BLaER1 (cell line): Measurements from ENCODE around the gene NAGPA.
A peak's percentile ranks its signal among the peaks of the same experiment; 100 is the strongest.

Experiments
- H3K27ac ChIP-seq: shearing (Covaris generic); formaldehyde crosslinking; 2 replicates; pipeline ENCODE4 v1.8.1; 2022
- H3K27me3 ChIP-seq: shearing (Covaris generic); formaldehyde crosslinking; 2 replicates; pipeline ENCODE4 v1.8.1; 2022
- H3K36me3 ChIP-seq: shearing (Covaris generic); formaldehyde crosslinking; 2 replicates; pipeline ENCODE4 v1.8.1; 2022
- H3K4me1 ChIP-seq: shearing (Covaris generic); formaldehyde crosslinking; 2 replicates; pipeline ENCODE4 v1.8.1; 2022
- H3K4me2 ChIP-seq: shearing (Covaris generic); formaldehyde crosslinking; 2 replicates; pipeline ENCODE4 v1.8.1; 2022
- H3K4me3 ChIP-seq: shearing (Covaris generic); formaldehyde crosslinking; 2 replicates; pipeline ENCODE4 v1.8.1; 2022
- H3K9ac ChIP-seq: shearing (Covaris generic); formaldehyde crosslinking; 2 replicates; pipeline ENCODE4 v1.8.1; 2022
- H3K9me3 ChIP-seq: shearing (Covaris generic); formaldehyde crosslinking; 2 replicates; pipeline ENCODE4 v1.8.1; 2022
- H4K20me1 ChIP-seq: shearing (Covaris generic); formaldehyde crosslinking; 2 replicates; pipeline ENCODE4 v1.8.1; 2022
- Cebpa-rat ChIP-seq: shearing (Covaris generic); IDR thresholded peaks from 2 replicates; pipeline ENCODE4 v1.8.1; 2022

The NAGPA gene

DNA sequence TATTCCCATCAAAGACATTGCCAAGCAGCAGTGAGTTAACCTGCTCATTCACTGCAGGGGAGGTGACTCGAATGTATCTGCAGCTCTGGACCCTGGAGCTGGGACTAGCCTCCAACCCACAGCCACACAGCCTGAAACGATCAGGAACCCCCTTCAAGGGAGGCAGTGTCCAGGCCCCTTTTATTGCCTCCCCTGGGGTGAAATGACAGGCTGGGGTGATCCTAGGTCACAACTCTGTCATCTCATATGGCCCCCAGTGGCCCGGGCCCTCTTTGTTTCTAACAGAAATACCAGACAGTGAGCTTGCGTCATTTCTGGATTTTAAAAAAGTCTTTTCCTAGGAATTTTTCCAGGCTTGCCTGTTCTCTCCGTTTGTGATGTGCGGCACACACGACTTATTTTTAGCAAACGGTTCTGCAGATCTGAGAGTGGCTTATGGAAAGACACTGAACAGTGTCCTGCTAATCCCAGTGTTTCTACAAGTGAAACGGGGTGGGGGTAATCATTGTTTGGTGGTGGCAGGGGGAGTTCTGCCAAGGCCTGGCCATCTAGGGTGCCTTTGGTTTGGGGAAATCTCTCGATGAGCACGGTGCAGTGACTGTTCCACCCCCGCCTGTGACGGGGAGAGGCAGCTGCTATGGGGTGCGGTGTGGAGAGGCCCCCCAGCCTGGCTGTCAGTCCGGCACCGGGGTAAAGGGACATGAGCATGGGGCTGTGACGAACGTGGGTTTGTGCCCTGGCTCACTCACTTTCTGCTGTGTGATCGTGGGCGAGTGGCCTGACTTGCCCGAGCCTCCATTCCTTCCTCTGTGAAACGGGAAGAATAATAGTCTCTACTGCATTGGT, 27.2 kb downstream of the NAGPA start:
- H3K9me3 ChIP-seq = no peaks in the 10 kb centered on the region
- no peak overlapping the region for H3K4me3 ChIP-seq

DNA sequence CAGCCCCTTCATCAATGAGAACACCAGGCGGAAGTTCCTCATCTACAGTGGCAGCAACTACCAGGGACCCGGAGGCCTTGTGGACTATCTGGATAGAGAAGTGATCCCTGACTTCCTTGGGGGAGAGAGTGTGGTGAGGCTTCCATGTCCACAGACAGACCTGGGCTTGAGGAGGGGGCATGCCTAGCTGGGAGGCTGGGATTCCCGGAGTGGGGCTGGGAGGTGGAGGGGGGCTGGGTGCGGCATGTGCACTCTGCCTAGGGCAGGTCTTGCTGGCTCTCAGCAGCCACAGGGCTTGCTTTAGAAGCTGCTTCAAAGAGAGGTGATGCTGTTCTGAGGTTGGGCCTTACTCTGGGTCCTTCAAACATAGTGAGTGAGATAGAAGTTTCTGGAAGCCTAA, 27.8 kb downstream of the NAGPA start:
- no peaks in the 10 kb centered on the region for H3K36me3 ChIP-seq
- H3K27me3 ChIP-seq = no peaks in the 10 kb centered on the region
- H3K9ac ChIP-seq = no peak overlapping the region
- no peak overlapping the region for H3K4me2 ChIP-seq
- no peaks in the 10 kb centered on the region for H3K9me3 ChIP-seq
- no peak for TF ChIP-seq Cebpa-rat
- H4K20me1 ChIP-seq = no peaks in the 10 kb centered on the region
- peaks cover 11% of the 10 kb centered on the region for H3K4me1 ChIP-seq
- no peak overlapping the region for H3K4me3 ChIP-seq
- no peak overlapping the region for H3K27ac ChIP-seq

More for the DNA sequence above, 27.2 kb downstream of the NAGPA start:
- no peak overlapping the region for H3K27ac ChIP-seq
- peaks cover 5% of the 10 kb centered on the region for H3K4me1 ChIP-seq
- no peak overlapping the region for H3K4me2 ChIP-seq
- H3K36me3 ChIP-seq = no peaks in the 10 kb centered on the region
- no peak overlapping the region for H3K9ac ChIP-seq
- TF ChIP-seq Cebpa-rat = no peak
- H4K20me1 ChIP-seq = no peaks in the 10 kb centered on the region
- no peaks in the 10 kb centered on the region for H3K27me3 ChIP-seq

DNA sequence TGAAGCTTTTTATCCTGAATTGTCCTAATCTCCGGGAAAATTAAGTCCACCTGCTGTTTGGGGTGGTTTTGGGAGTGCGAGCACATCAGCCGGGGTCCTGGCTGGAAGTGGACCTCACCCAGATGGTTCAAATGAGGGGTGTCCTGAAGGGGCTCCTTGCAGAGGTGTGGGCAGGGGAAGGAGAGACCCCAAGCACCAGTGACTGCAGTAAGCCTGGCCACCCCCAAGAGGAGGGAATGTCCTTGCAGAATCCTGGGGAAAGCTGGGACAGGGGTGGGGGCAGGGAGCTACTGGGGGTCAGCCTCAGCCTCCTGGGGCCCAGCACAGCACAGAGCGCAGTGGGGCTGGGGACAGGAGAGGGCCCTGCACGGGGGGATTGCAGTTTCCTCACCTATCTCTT, 29.4 kb downstream of the NAGPA start:
- H3K9me3 ChIP-seq = no peaks in the 10 kb centered on the region
- no peaks in the 10 kb centered on the region for H4K20me1 ChIP-seq
- H3K4me1 ChIP-seq = peaks cover 15% of the 10 kb centered on the region
- H3K36me3 ChIP-seq = no peaks in the 10 kb centered on the region
- no peaks in the 10 kb centered on the region for H3K27me3 ChIP-seq
- no peak overlapping the region for H3K4me2 ChIP-seq
- H3K9ac ChIP-seq = no peak overlapping the region
- no peak overlapping the region for H3K27ac ChIP-seq
- TF ChIP-seq Cebpa-rat = no peak
- H3K4me3 ChIP-seq = no peak overlapping the region

DNA sequence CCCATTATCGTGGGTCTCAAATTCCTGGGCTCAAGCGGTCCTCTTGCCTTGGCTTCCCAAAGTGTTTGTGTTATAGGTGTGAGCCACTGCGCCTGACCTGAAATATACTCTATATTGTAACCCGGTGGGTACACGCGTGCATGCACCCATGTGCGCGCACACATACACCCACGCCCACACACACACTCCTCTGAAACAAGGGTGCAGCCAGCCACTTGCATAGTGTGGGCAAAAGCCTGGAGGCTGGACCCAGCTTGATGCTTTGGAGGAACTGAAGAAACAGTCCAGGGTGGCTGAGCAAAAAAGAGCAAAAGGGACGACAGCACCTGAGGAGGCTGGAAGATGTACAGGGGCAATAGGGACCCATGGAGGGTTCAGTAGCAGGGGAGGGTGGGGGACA, 29.9 kb downstream of the NAGPA start:
- no peak overlapping the region for H3K9ac ChIP-seq
- H3K4me1 ChIP-seq = peaks cover 15% of the 10 kb centered on the region
- H3K27ac ChIP-seq = no peak overlapping the region
- no peak overlapping the region for H3K4me3 ChIP-seq
- H3K36me3 ChIP-seq = no peaks in the 10 kb centered on the region
- no peak for TF ChIP-seq Cebpa-rat
- H3K27me3 ChIP-seq = no peaks in the 10 kb centered on the region
- no peaks in the 10 kb centered on the region for H4K20me1 ChIP-seq
- no peaks in the 10 kb centered on the region for H3K9me3 ChIP-seq
- no peak overlapping the region for H3K4me2 ChIP-seq

DNA sequence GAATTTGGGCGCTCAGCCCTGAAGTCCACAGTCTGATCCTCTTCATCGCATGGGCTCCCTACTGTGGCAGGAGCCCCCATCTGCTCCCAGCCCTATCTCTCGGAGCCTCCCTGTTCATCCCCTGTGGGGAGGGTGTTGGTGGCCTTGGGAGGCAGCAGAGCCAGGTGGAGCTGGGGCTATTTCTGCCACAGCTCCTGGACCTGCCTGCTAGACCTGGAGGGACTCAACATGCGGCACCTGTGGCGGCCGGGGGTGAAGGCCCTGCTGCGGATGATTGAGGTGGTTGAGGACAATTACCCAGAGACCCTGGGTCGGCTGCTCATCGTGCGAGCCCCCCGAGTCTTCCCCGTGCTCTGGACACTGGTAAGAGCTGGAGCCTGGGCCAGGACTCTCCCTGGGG, 30.5 kb downstream of the NAGPA start:
- no peaks in the 10 kb centered on the region for H3K9me3 ChIP-seq
- no peaks in the 10 kb centered on the region for H4K20me1 ChIP-seq
- TF ChIP-seq Cebpa-rat = no peak
- H3K4me3 ChIP-seq = no peak overlapping the region
- no peak overlapping the region for H3K27ac ChIP-seq
- peaks cover 15% of the 10 kb centered on the region for H3K4me1 ChIP-seq
- H3K27me3 ChIP-seq = no peaks in the 10 kb centered on the region
- H3K4me2 ChIP-seq = no peak overlapping the region
- H3K9ac ChIP-seq = no peak overlapping the region
- no peaks in the 10 kb centered on the region for H3K36me3 ChIP-seq

DNA sequence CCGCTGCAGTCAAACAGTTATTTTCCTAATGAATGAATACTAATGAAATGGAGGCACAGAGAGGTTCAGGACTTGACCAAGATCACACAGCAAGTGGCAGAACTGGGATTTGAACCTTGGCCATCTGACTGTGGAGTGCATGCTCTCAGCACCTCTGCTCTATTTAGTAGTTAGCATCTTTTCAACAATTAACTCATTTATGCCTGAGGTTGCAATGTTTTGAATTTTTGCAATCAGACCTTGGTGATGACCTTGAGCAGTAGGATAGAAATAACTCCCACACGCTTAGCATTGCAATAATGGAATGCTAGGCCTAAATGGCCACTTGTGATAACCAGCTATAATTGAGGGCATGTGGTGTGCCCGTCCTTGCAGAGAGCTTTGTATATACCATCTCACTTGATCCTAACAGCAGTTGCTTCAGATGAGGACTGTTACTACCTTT, 31.0 kb downstream of the NAGPA start:
- H3K9me3 ChIP-seq = no peaks in the 10 kb centered on the region
- no peaks in the 10 kb centered on the region for H3K27me3 ChIP-seq
- H3K9ac ChIP-seq = no peak overlapping the region
- H3K4me2 ChIP-seq = no peak overlapping the region
- H3K27ac ChIP-seq = no peak overlapping the region
- H3K36me3 ChIP-seq = no peaks in the 10 kb centered on the region
- TF ChIP-seq Cebpa-rat = no peak
- peaks cover 15% of the 10 kb centered on the region for H3K4me1 ChIP-seq
- no peak overlapping the region for H3K4me3 ChIP-seq
- no peaks in the 10 kb centered on the region for H4K20me1 ChIP-seq

DNA sequence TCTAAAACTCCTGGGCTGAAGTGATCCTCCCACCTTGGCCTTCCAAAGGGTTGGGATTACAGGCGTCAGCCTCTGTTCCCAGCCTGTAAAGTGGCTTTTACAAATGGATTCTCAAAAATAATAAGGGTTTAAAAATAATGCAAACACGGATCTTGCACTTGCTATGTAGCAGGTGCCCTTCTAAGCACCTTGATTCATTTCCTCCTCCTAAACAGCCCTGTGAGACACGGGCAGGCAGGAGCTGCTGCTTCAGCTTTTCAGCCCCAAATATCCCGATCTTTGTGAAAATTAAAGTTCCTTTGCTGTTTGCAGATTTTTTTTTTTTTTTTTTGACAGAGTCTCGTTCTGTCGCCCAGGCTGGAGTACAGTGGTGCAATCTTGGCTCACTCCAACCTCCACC, 31.7 kb downstream of the NAGPA start:
- Histone ChIP-seq H3K4me2 (peak overlapping the region; percentile 46), H3K36me3 (no peaks in the 10 kb centered on the region), H3K27me3 (no peaks in the 10 kb centered on the region), H3K4me3 (no peak overlapping the region), H3K4me1 (peaks cover 15% of the 10 kb centered on the region), H3K9me3 (no peaks in the 10 kb centered on the region), H3K27ac (no peak overlapping the region), H3K9ac (no peak overlapping the region), H4K20me1 (no peaks in the 10 kb centered on the region)
- TF ChIP-seq Cebpa-rat = no peak

DNA sequence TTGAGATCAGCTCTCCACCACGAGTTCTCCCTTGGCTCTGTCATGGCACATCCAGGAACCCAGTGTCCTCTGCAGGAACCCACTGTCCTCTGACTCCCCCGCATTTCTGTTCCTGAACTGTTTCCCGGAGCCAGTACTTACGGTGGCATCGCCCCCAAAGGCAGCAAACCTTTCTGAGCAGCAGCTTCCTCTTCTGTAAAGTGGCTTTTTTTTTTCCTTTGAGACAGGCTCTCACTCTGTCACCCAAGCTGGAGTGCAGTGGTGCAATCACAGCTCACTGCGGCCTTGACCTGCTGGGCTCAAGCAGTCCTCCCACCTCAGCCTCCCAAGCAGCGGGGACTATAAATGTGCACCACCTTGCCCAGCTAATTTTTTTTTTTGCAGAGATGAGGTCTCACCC, 32.2 kb downstream of the NAGPA start:
- no peak overlapping the region for H3K4me3 ChIP-seq
- no peaks in the 10 kb centered on the region for H3K36me3 ChIP-seq
- no peak overlapping the region for H3K27ac ChIP-seq
- H4K20me1 ChIP-seq = no peaks in the 10 kb centered on the region
- no peak for TF ChIP-seq Cebpa-rat
- no peak overlapping the region for H3K9ac ChIP-seq
- no peaks in the 10 kb centered on the region for H3K9me3 ChIP-seq
- H3K4me2 ChIP-seq = peak overlapping the region; percentile 46
- H3K4me1 ChIP-seq = peaks cover 15% of the 10 kb centered on the region
- H3K27me3 ChIP-seq = no peaks in the 10 kb centered on the region

DNA sequence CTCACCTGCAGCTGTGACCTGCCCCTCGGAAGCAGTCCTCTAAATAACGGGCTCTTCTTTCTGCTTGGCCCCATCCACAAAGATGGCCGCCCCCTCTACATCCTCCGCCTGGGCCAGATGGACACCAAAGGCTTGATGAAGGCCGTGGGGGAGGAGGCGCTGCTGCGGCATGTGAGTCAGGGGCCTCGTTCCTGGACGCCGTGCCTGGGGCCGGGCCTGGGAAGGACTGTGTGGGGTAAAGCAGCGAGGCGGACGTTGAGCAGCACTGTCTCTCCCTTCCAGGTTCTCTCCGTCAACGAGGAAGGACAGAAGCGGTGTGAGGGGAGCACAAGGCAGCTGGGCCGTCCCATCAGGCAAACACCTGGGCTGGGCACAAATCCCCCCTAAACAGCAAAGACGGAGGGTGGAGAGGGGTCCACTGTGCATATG, 33.1 kb downstream of the NAGPA start:
- Histone ChIP-seq H3K27me3 (no peaks in the 10 kb centered on the region), H3K9me3 (no peaks in the 10 kb centered on the region), H3K9ac (no peak overlapping the region), H3K4me1 (peaks cover 15% of the 10 kb centered on the region), H3K36me3 (no peaks in the 10 kb centered on the region), H4K20me1 (no peaks in the 10 kb centered on the region), H3K4me2 (peak overlapping the region; percentile 46; the same call in 1 of the 2 replicates), H3K27ac (no peak overlapping the region), H3K4me3 (no peak overlapping the region)
- no peak for TF ChIP-seq Cebpa-rat

DNA sequence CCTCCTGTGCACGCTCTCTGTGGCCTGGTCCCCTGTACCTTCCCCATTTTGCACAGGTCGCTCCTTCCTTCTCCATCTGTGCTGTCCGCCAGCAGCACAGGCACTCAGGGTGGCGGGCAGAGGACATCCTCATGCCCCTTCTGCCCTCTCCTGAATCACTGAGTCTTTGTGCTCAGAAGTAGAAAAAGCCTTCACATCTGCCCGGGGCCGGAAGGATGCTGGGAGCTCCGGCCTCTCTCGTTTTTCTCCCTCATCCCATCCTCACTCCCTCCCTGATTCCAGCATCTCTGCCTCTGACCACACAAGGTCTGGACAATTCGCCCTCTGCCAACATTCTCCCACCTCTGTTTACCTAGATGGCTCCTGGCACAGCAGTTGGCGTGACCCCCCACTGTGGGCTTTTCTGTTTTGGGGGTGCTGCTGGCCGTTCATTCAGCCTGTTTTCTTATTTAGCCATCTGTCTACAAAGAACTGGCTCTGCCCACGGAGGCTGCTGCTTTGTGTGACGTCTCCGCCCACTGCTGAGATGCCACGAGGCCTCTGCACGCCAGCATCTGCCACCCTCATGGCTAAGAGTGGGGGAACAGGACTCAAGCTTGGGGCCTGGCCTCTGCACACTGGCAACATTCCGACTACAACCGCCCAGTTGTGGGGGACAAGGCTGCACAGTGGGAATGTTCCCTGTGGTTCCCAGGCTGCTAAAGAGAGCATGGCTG, 38.9 kb downstream of the NAGPA start:
- Histone ChIP-seq H3K4me1 (no peaks in the 10 kb centered on the region), H3K4me2 (no peak overlapping the region), H3K27ac (no peak overlapping the region), H3K36me3 (no peaks in the 10 kb centered on the region), H4K20me1 (no peaks in the 10 kb centered on the region), H3K9ac (no peak overlapping the region), H3K9me3 (no peaks in the 10 kb centered on the region), H3K4me3 (no peak overlapping the region), H3K27me3 (no peaks in the 10 kb centered on the region)
- TF ChIP-seq Cebpa-rat = no peak
